ENCODE results near the gene CPT2.
A peak's percentile ranks its signal among the peaks of the same experiment; 100 is the strongest.

Gene CPT2

GRCh38 chr1:53196485-53197290 is at the start of gene CPT2:
Gene CPT2, plus strand, starts transcription at chr1:53196824. Its CDS starts 120 bp downstream, at chr1:53196944.
- Histone ChIP-seq H3K4me1 (ENCODE audit: control insufficient read depth, insufficient read depth, low read length) (peaks cover 16% of the 10 kb centered on the region), H3K27me3 (ENCODE audit: control insufficient read depth, insufficient read depth, low read length) (peaks cover 11% of the 10 kb centered on the region), H3K4me3 (ENCODE audit: low read depth, low read length) (peak within 1 kb of the TSS; percentile 81), H3K27ac (ENCODE audit: low read depth, low read length) (peak within 1 kb of the TSS; percentile 89), H3K36me3 (ENCODE audit: control insufficient read depth, insufficient read depth, low read length) (peaks cover 16% of the 10 kb centered on the region; the same call in 1 of the 2 replicates), H3K9me3 (ENCODE audit: control insufficient read depth, insufficient read depth, low read length) (no peaks in the 10 kb centered on the region), H3K9ac (ENCODE audit: low read depth, low read length) (peak within 1 kb of the TSS; percentile 69)

GRCh38 chr1:53147174-53147573 is 49.5 kb upstream of the CPT2 start:
- Histone ChIP-seq H3K27me3 (ENCODE audit: control insufficient read depth, insufficient read depth, low read length) (no peaks in the 10 kb centered on the region), H3K27ac (ENCODE audit: low read depth, low read length) (no peak overlapping the region), H3K9ac (ENCODE audit: low read depth, low read length) (no peak overlapping the region), H3K9me3 (ENCODE audit: control insufficient read depth, insufficient read depth, low read length) (no peaks in the 10 kb centered on the region), H3K4me3 (ENCODE audit: low read depth, low read length) (no peak overlapping the region), H3K4me1 (ENCODE audit: control insufficient read depth, insufficient read depth, low read length) (no peaks in the 10 kb centered on the region), H3K36me3 (ENCODE audit: control insufficient read depth, insufficient read depth, low read length) (no peaks in the 10 kb centered on the region)

- Histone ChIP-seq H3K36me3 (ENCODE audit: control insufficient read depth, insufficient read depth, low read length) (no peaks in the 10 kb centered on the region), H3K9me3 (ENCODE audit: control insufficient read depth, insufficient read depth, low read length) (no peaks in the 10 kb centered on the region), H3K9ac (ENCODE audit: low read depth, low read length) (no peak overlapping the region), H3K27ac (ENCODE audit: low read depth, low read length) (no peak overlapping the region), H3K27me3 (ENCODE audit: control insufficient read depth, insufficient read depth, low read length) (no peaks in the 10 kb centered on the region), H3K4me1 (ENCODE audit: control insufficient read depth, insufficient read depth, low read length) (no peaks in the 10 kb centered on the region), H3K4me3 (ENCODE audit: low read depth, low read length) (no peak overlapping the region)
Observed at GRCh38 chr1:53148123-53148522, 48.5 kb upstream of the CPT2 start.

GRCh38 chr1:53153752-53154151 is 42.9 kb upstream of the CPT2 start:
- Histone ChIP-seq H3K4me1 (ENCODE audit: control insufficient read depth, insufficient read depth, low read length) (no peaks in the 10 kb centered on the region), H3K4me3 (ENCODE audit: low read depth, low read length) (no peak overlapping the region), H3K27ac (ENCODE audit: low read depth, low read length) (no peak overlapping the region), H3K27me3 (ENCODE audit: control insufficient read depth, insufficient read depth, low read length) (no peaks in the 10 kb centered on the region), H3K36me3 (ENCODE audit: control insufficient read depth, insufficient read depth, low read length) (no peaks in the 10 kb centered on the region), H3K9me3 (ENCODE audit: control insufficient read depth, insufficient read depth, low read length) (no peaks in the 10 kb centered on the region), H3K9ac (ENCODE audit: low read depth, low read length) (no peak overlapping the region)

GRCh38 chr1:53154859-53155438 is 41.7 kb upstream of the CPT2 start:
- no peaks in the 10 kb centered on the region for H3K36me3 ChIP-seq (ENCODE audit: control insufficient read depth, insufficient read depth, low read length)
- no peaks in the 10 kb centered on the region for H3K4me1 ChIP-seq (ENCODE audit: control insufficient read depth, insufficient read depth, low read length)
- H3K27ac ChIP-seq (ENCODE audit: low read depth, low read length), result no peak overlapping the region
- H3K9ac ChIP-seq (ENCODE audit: low read depth, low read length), result no peak overlapping the region
- no peak overlapping the region for H3K4me3 ChIP-seq (ENCODE audit: low read depth, low read length)
- H3K27me3 ChIP-seq (ENCODE audit: control insufficient read depth, insufficient read depth, low read length), result no peaks in the 10 kb centered on the region
- H3K9me3 ChIP-seq (ENCODE audit: control insufficient read depth, insufficient read depth, low read length), result no peaks in the 10 kb centered on the region

GRCh38 chr1:53155534-53155933 is 41.1 kb upstream of the CPT2 start:
- Histone ChIP-seq H3K4me1 (ENCODE audit: control insufficient read depth, insufficient read depth, low read length) (no peaks in the 10 kb centered on the region), H3K27ac (ENCODE audit: low read depth, low read length) (no peak overlapping the region), H3K27me3 (ENCODE audit: control insufficient read depth, insufficient read depth, low read length) (no peaks in the 10 kb centered on the region), H3K9me3 (ENCODE audit: control insufficient read depth, insufficient read depth, low read length) (no peaks in the 10 kb centered on the region), H3K4me3 (ENCODE audit: low read depth, low read length) (no peak overlapping the region), H3K9ac (ENCODE audit: low read depth, low read length) (no peak overlapping the region), H3K36me3 (ENCODE audit: control insufficient read depth, insufficient read depth, low read length) (no peaks in the 10 kb centered on the region)

GRCh38 chr1:53155945-53156344 is 40.7 kb upstream of the CPT2 start:
- Histone ChIP-seq H3K36me3 (ENCODE audit: control insufficient read depth, insufficient read depth, low read length) (no peaks in the 10 kb centered on the region), H3K27me3 (ENCODE audit: control insufficient read depth, insufficient read depth, low read length) (no peaks in the 10 kb centered on the region), H3K4me3 (ENCODE audit: low read depth, low read length) (no peak overlapping the region), H3K27ac (ENCODE audit: low read depth, low read length) (no peak overlapping the region), H3K4me1 (ENCODE audit: control insufficient read depth, insufficient read depth, low read length) (no peaks in the 10 kb centered on the region), H3K9me3 (ENCODE audit: control insufficient read depth, insufficient read depth, low read length) (no peaks in the 10 kb centered on the region), H3K9ac (ENCODE audit: low read depth, low read length) (no peak overlapping the region)

GRCh38 chr1:53156783-53157182 is 39.8 kb upstream of the CPT2 start:
- Histone ChIP-seq H3K27me3 (ENCODE audit: control insufficient read depth, insufficient read depth, low read length) (no peaks in the 10 kb centered on the region), H3K9me3 (ENCODE audit: control insufficient read depth, insufficient read depth, low read length) (no peaks in the 10 kb centered on the region), H3K9ac (ENCODE audit: low read depth, low read length) (no peak overlapping the region), H3K36me3 (ENCODE audit: control insufficient read depth, insufficient read depth, low read length) (no peaks in the 10 kb centered on the region), H3K4me3 (ENCODE audit: low read depth, low read length) (no peak overlapping the region), H3K27ac (ENCODE audit: low read depth, low read length) (no peak overlapping the region), H3K4me1 (ENCODE audit: control insufficient read depth, insufficient read depth, low read length) (no peaks in the 10 kb centered on the region)

GRCh38 chr1:53158900-53159299 is 37.7 kb upstream of the CPT2 start:
- no peak overlapping the region for H3K27ac ChIP-seq (ENCODE audit: low read depth, low read length)
- peaks cover 13% of the 10 kb centered on the region for H3K4me1 ChIP-seq (ENCODE audit: control insufficient read depth, insufficient read depth, low read length)
- H3K27me3 ChIP-seq (ENCODE audit: control insufficient read depth, insufficient read depth, low read length), result no peaks in the 10 kb centered on the region
- H3K9me3 ChIP-seq (ENCODE audit: control insufficient read depth, insufficient read depth, low read length), result no peaks in the 10 kb centered on the region
- no peak overlapping the region for H3K9ac ChIP-seq (ENCODE audit: low read depth, low read length)
- no peaks in the 10 kb centered on the region for H3K36me3 ChIP-seq (ENCODE audit: control insufficient read depth, insufficient read depth, low read length)
- no peak overlapping the region for H3K4me3 ChIP-seq (ENCODE audit: low read depth, low read length)

- no peaks in the 10 kb centered on the region for H3K9me3 ChIP-seq (ENCODE audit: control insufficient read depth, insufficient read depth, low read length)
- H3K27ac ChIP-seq (ENCODE audit: low read depth, low read length), result no peak overlapping the region
- no peak overlapping the region for H3K4me3 ChIP-seq (ENCODE audit: low read depth, low read length)
- H3K36me3 ChIP-seq (ENCODE audit: control insufficient read depth, insufficient read depth, low read length), result no peaks in the 10 kb centered on the region
- no peak overlapping the region for H3K9ac ChIP-seq (ENCODE audit: low read depth, low read length)
- peaks cover 14% of the 10 kb centered on the region for H3K4me1 ChIP-seq (ENCODE audit: control insufficient read depth, insufficient read depth, low read length)
- no peaks in the 10 kb centered on the region for H3K27me3 ChIP-seq (ENCODE audit: control insufficient read depth, insufficient read depth, low read length)
Observed at GRCh38 chr1:53160924-53161378, 35.7 kb upstream of the CPT2 start.

GRCh38 chr1:53162621-53163020 is 34.0 kb upstream of the CPT2 start:
- H3K36me3 ChIP-seq (ENCODE audit: control insufficient read depth, insufficient read depth, low read length), result no peaks in the 10 kb centered on the region
- H3K9ac ChIP-seq (ENCODE audit: low read depth, low read length), result no peak overlapping the region
- H3K4me1 ChIP-seq (ENCODE audit: control insufficient read depth, insufficient read depth, low read length), result peaks cover 14% of the 10 kb centered on the region
- H3K27me3 ChIP-seq (ENCODE audit: control insufficient read depth, insufficient read depth, low read length), result no peaks in the 10 kb centered on the region
- no peak overlapping the region for H3K4me3 ChIP-seq (ENCODE audit: low read depth, low read length)
- no peaks in the 10 kb centered on the region for H3K9me3 ChIP-seq (ENCODE audit: control insufficient read depth, insufficient read depth, low read length)
- no peak overlapping the region for H3K27ac ChIP-seq (ENCODE audit: low read depth, low read length)
